Stimulated activated CD8-positive, alpha-beta memory T cell treated with anti-CD3 and anti-CD28 coated beads, Interleukin-2, amount 100 ng/mL, for 1 hour (primary cell): Measurements from ENCODE around the gene EEFSEC.

Experiments used
- DNase-seq, 2 donors: peaks; one replicate each; pipeline ENCODE4 v3.0.0-alpha.2; 2020; ENCODE audit warnings: low read depth in 2 of 2

The EEFSEC gene

GRCh38 chr3:128182656-128183055 is 29.4 kb downstream of the EEFSEC start:
- DNase-seq = no peak

GRCh38 chr3:128185630-128186447 is 32.6 kb downstream of the EEFSEC start:
- DNase-seq = no peak

- no peak for DNase-seq
These were observed 34.2 kb downstream of the EEFSEC start for GRCh38 chr3:128187495-128187894.

- no peak for DNase-seq
These were observed 35.0 kb downstream of the EEFSEC start for GRCh38 chr3:128188326-128188725.

GRCh38 chr3:128188956-128189355 is 35.7 kb downstream of the EEFSEC start:
- no peak for DNase-seq

GRCh38 chr3:128190501-128190900 is 37.2 kb downstream of the EEFSEC start:
- no peak for DNase-seq

- DNase-seq = no peak
These were observed 38.9 kb downstream of the EEFSEC start for GRCh38 chr3:128192131-128192530.

- DNase-seq = no peak
These were observed 39.9 kb downstream of the EEFSEC start for GRCh38 chr3:128193168-128193567.

- DNase-seq = no peak
These were observed 41.6 kb downstream of the EEFSEC start for GRCh38 chr3:128194843-128195242.

GRCh38 chr3:128195369-128195768 is 42.1 kb downstream of the EEFSEC start:
- DNase-seq = no peak

- no peak for DNase-seq
These were observed 42.5 kb downstream of the EEFSEC start for GRCh38 chr3:128195802-128196201.

GRCh38 chr3:128196647-128197046 is 43.4 kb downstream of the EEFSEC start:
- DNase-seq = no peak

GRCh38 chr3:128197855-128198254 is 44.6 kb downstream of the EEFSEC start:
- DNase-seq = no peak

GRCh38 chr3:128198313-128198712 is 45.0 kb downstream of the EEFSEC start:
- DNase-seq = no peak

GRCh38 chr3:128199110-128199509 is 45.8 kb downstream of the EEFSEC start:
- no peak for DNase-seq

GRCh38 chr3:128201158-128201755 is 48.0 kb downstream of the EEFSEC start:
- no peak for DNase-seq

- no peak for DNase-seq
These were observed 49.9 kb downstream of the EEFSEC start for GRCh38 chr3:128203169-128203568.

- DNase-seq = no peak
These were observed 52.4 kb downstream of the EEFSEC start for GRCh38 chr3:128205558-128206145.

- DNase-seq = no peak
These were observed 54.7 kb downstream of the EEFSEC start for GRCh38 chr3:128207951-128208350.

- DNase-seq = no peak
These were observed 57.4 kb downstream of the EEFSEC start for GRCh38 chr3:128210711-128211110.

- no peak for DNase-seq
These were observed 60.8 kb downstream of the EEFSEC start for GRCh38 chr3:128214056-128214455.

GRCh38 chr3:128215290-128215689 is 62.0 kb downstream of the EEFSEC start:
- no peak for DNase-seq
